Adrenal gland (tissue), 12 donors: ENCODE data around the gene IL17F. TPM values are rescaled to one million over a fixed set of nuclear protein-coding genes. Genes with fewer than 3 reads are reported as not detected.

ENCODE experiments used
- DNase-seq, 7 donors: peaks; one replicate each; pipeline ENCODE4 v3.0.0-alpha.2; 2019 to 2020
- H3K27ac ChIP-seq, 5 donors: fragments of 200-600 bp; sonication (generic) in 4 of 5; 1 replicate in 3 of 5; 2 replicates in 2 of 5; pipeline versions ENCODE4 v1.5.1 to v1.8.0; 2016 to 2020; ENCODE audit warnings: mild to moderate bottlenecking in 1 of 5
- H3K27me3 ChIP-seq: fragments of 200-600 bp; 2 replicates; pipeline ENCODE4 v1.8.0; 2021
- H3K36me3 ChIP-seq, 2 donors: fragments of 200-600 bp; replicated peaks in 1 of 2; 1 replicate in 1 of 2; 2 replicates in 1 of 2; pipeline versions ENCODE4 v1.5.1 to v1.8.0; 2018 to 2022
- H3K4me1 ChIP-seq, 2 donors: fragments of 200-600 bp; replicated peaks in 1 of 2; 1 replicate in 1 of 2; 2 replicates in 1 of 2; pipeline versions ENCODE4 v1.5.1 to v1.8.0; 2018 to 2021
- H3K4me3 ChIP-seq, 4 donors: fragments of 200-600 bp; sonication (generic) in 3 of 4; one replicate each; pipeline ENCODE4 v1.5.1; 2016 to 2018
- H3K9me3 ChIP-seq, 3 donors: fragments of 200-600 bp; sonication (generic) in 1 of 3; replicated peaks in 1 of 3; 1 replicate in 2 of 3; 2 replicates in 1 of 3; pipeline versions ENCODE4 v1.5.1 to v1.8.0; 2016 to 2021
- POLR2A ChIP-seq, 2 donors: fragments of 450-650 bp; IDR thresholded peaks; one replicate each; pipeline ENCODE4 v1.6.1; 2017; ENCODE audit warnings: antibody characterized with exemption in 2 of 2, mild to moderate bottlenecking in 2 of 2, moderate library complexity in 1 of 2
- WGBS, 4 donors: extraction: QIAGEN DNeasy Blood & Tissue Kit in 2 of 4; methylation state at CpG; one replicate each; pipeline versions ENCODE4 v1.1.5 to v1.1.7; 2013 to 2017; 5-methylcytosine and 5-hydroxymethylcytosine counted together
- intact Hi-C, 2 donors: fragments of 100-400 bp; cut with DNase I; formaldehyde crosslinking; loops; one replicate each; pipeline versions ENCODE4 v1.14.1 to v1.15.0; 2022 to 2023
- polyA plus RNA-seq, 3 donors: library from polyadenylated mRNA; stranded (reverse); fragments of 200-250 nt in 2 of 3; fragments of 350-450 nt in 1 of 3; fragmentation: Illumina TruSeq in 1 of 3; extraction: RNeasy Lipid Tissue Mini Kit (QIAGEN cat#74804) in 1 of 3; gene quantifications; one replicate each; pipeline ENCODE4 v1.2.3, GENCODE V29; 2013 to 2014
- total RNA-seq, 9 donors: library from RNA; depleted of rRNA in 4 of 9; stranded (reverse); fragments of >200 nt in 4 of 9; fragments of 120-200 nt in 1 of 9; fragmentation: NEBNext Ultra II Directional in 1 of 9; extraction: Animal tissue kit (Norgen Biotek cat#: 25700) in 1 of 9; gene quantifications; one replicate each; pipeline versions ENCODE4 v1.1.0 to v1.2.4, GENCODE V29; 2013 to 2023
- TF ChIP-seq, protein P1 (sequence below), 6 experiments: fragments of 450-650 bp in 4 of 6; fragments of 200-600 bp in 2 of 6; sonication (generic) in 1 of 6; IDR thresholded peaks; 1 replicate in 5 of 6; 2 replicates in 1 of 6; pipeline versions ENCODE4 v1.5.1 to v1.8.0; 2016 to 2021; ENCODE audit warnings: antibody characterized with exemption in 6 of 6, mild to moderate bottlenecking in 2 of 6, moderate library complexity in 1 of 6
- donor health status: healthy with polysubstance abuse.
- donor health status: Bipolar disorder and iron deficiency.
- donor health status: DM: yes; HTN: yes; CAD: no.
- donor health status: DM: no; HTN: no; CAD: no.
- donor health status: DM: no; HTN: no; CAD: no.
- donor health status: DM: yes; HTN: yes; CAD: no.

Gene IL17F
- total and polyA plus RNA-seq, 12 donors, result not detected

DNA sequence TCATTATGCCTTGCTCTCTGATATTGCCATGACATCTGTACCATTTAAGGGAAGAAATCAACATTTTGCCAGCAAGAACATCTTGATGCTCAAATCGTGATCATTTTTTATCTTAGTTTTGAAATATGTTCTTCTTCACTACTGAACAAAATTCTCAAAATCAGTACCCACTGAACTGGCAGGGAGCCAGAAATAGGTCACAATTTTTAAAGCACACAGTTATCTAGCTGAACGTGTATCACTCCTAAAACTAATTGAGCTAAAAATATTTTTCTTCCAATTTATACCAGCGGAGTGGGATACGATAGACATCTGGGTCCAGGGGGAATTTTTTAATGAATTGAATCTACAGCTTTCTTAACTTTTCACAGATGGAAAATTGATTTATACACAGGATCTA lies 11.3 kb downstream of the IL17F start:
- no peak for TF ChIP-seq POLR2A (IDR thresholded peaks at IDR 0.05)
- TF ChIP-seq, protein P1, sequence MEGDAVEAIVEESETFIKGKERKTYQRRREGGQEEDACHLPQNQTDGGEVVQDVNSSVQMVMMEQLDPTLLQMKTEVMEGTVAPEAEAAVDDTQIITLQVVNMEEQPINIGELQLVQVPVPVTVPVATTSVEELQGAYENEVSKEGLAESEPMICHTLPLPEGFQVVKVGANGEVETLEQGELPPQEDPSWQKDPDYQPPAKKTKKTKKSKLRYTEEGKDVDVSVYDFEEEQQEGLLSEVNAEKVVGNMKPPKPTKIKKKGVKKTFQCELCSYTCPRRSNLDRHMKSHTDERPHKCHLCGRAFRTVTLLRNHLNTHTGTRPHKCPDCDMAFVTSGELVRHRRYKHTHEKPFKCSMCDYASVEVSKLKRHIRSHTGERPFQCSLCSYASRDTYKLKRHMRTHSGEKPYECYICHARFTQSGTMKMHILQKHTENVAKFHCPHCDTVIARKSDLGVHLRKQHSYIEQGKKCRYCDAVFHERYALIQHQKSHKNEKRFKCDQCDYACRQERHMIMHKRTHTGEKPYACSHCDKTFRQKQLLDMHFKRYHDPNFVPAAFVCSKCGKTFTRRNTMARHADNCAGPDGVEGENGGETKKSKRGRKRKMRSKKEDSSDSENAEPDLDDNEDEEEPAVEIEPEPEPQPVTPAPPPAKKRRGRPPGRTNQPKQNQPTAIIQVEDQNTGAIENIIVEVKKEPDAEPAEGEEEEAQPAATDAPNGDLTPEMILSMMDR (IDR thresholded peaks at IDR 0.05), result no peak
- WGBS, 4 donors, result 41 to 61% (median 50%) methylated on average over 4 of the region's 4 CpGs
- Histone ChIP-seq H3K27me3 (no peaks in the 10 kb centered on the region), H3K36me3 (no peaks in the 10 kb centered on the region), H3K27ac (no peak overlapping the region), H3K9me3 (no peaks in the 10 kb centered on the region), H3K4me3 (no peak overlapping the region), H3K4me1 (no peaks in the 10 kb centered on the region)
- DNase-seq, result no peak
- intact Hi-C loops, result no loop called here

DNA sequence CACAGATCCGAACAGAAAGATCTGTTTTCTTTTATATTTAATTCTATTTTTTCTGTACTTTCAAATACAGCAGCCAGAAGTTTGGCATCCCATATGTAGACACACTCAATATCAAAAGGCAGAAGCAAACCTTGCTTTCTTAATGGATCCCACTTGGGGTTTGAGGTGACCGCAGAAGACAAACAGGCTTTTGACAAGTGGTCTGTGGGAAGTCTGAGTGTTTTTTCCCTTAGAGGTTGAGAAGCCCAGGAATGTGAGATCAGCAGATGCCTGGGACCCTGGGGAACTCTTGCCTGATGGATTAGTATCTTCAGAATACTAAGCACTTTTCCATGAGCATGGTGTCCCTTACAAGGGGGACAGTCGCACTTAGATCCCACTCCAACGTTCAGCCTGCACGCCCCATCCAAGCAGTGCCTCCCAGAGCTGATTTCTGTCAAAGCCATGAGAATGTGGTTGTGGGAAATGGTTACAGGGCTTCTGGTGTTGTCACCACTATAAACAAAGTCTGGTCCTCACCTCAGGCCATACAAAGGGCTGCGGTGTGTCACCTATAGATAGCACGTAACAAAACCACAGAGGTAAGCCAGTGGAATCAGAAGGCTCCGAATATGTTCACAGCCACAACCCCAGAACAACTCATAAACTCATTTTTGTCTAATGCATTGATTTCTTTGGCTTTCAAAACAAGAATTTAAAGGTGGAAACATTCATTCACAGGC lies 12.7 kb downstream of the IL17F start:
- H3K4me1 ChIP-seq, result no peaks in the 10 kb centered on the region
- no peak for TF ChIP-seq POLR2A (IDR thresholded peaks at IDR 0.05)
- TF ChIP-seq, protein P1 (IDR thresholded peaks at IDR 0.05), result no peak
- no peaks in the 10 kb centered on the region for H3K9me3 ChIP-seq
- H3K27ac ChIP-seq, result no peak overlapping the region
- intact Hi-C loops, result no loop called here
- no peak for DNase-seq
- no peaks in the 10 kb centered on the region for H3K27me3 ChIP-seq
- WGBS, 4 donors, result 81 to 89% (median 84%) methylated on average over 8 of the region's 8 CpGs
- H3K36me3 ChIP-seq, result no peaks in the 10 kb centered on the region
- no peak overlapping the region for H3K4me3 ChIP-seq

DNA sequence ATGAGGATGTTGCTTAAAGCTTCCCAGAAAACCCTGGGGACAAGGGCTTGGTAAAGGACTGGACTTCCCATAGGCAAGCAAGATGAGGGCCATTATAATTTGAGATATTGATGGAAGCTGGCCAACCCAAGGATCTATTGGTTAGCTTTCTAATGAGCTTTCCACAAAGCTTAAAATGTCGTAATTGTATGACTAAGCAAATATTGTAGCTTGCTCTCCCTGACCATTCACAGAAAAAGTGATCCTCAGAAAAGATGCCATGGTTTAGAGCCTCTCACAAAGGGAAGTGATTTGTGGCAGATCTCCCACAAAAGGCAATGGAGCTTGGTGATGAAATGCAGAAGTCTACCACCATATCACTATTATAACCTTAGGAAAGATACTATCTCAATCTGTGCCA lies 13.6 kb downstream of the IL17F start:
- Histone ChIP-seq H3K9me3 (no peaks in the 10 kb centered on the region), H3K36me3 (no peaks in the 10 kb centered on the region), H3K4me1 (no peaks in the 10 kb centered on the region), H3K27ac (no peak overlapping the region), H3K4me3 (no peak overlapping the region), H3K27me3 (no peaks in the 10 kb centered on the region)
- 53 to 69% (median 67%) methylated on average over 1 of the region's 1 CpG for WGBS, 4 donors
- DNase-seq, result no peak
- TF ChIP-seq POLR2A (IDR thresholded peaks at IDR 0.05), result no peak
- TF ChIP-seq, protein P1 (IDR thresholded peaks at IDR 0.05), result no peak
- intact Hi-C loops, result no loop called here

DNA sequence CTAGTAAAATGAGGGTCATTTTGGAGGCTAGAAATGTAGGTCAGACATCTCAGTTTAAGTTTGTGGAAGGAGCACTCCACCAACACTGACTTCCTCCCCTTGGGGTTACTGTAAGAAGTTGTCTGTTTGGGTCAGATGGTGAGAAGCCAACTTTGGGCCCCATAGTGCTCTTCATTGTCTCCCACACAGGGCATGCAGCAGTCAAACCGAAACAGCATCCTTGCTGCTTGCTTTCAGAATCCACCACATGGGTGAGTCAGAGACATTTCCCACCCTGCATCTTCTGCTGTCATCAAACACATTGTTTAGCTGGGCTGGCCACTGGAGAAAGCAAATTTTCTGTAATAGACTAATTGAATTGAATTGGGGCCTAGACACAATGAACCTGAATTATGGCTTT lies 16.8 kb downstream of the IL17F start:
- no peaks in the 10 kb centered on the region for H3K9me3 ChIP-seq
- no peaks in the 10 kb centered on the region for H3K4me1 ChIP-seq
- DNase-seq, result no peak
- 60 to 72% (median 67%) methylated on average over 1 of the region's 1 CpG for WGBS, 4 donors
- H3K27me3 ChIP-seq, result peaks cover under 1% of the 10 kb centered on the region
- no peak overlapping the region for H3K4me3 ChIP-seq
- intact Hi-C loops, result no loop called here
- no peaks in the 10 kb centered on the region for H3K36me3 ChIP-seq
- TF ChIP-seq POLR2A (IDR thresholded peaks at IDR 0.05), result no peak
- TF ChIP-seq, protein P1 (IDR thresholded peaks at IDR 0.05), result no peak
- no peak overlapping the region for H3K27ac ChIP-seq
